NB4 (cell line): ENCODE measurements around the gene GRM8.
"Not testable (repeated sequence)": the region's sequence is repeated elsewhere in the genome, so short reads cannot be mapped to it uniquely, and the experiment has no call there.

Experiments used
- MAX ChIP-seq: IDR thresholded peaks from 2 replicates; pipeline ENCODE4 v1.6.1; 2011; ENCODE audit warnings: low read depth, low read length
- MYC ChIP-seq: IDR thresholded peaks from 2 replicates; pipeline ENCODE4 v1.6.1; 2011; ENCODE audit warnings: low read depth, low read length
- POLR2A ChIP-seq: IDR thresholded peaks from 2 replicates; pipeline ENCODE4 v1.6.1; 2011; ENCODE audit warnings: mild to moderate bottlenecking; ENCODE audit not compliant: insufficient read length; ENCODE audit errors: extremely low read depth
- TF ChIP-seq, protein P1 (sequence below): IDR thresholded peaks from one replicate; pipeline ENCODE4 v1.5.1; 2012; ENCODE audit warnings: low read depth, low read length

GRCh38 chr7:126911627-126912026 is 341.1 kb downstream of the GRM8 start:
- TF ChIP-seq MYC, POLR2A, MAX: not testable (repeated sequence)
- TF ChIP-seq, protein P1, sequence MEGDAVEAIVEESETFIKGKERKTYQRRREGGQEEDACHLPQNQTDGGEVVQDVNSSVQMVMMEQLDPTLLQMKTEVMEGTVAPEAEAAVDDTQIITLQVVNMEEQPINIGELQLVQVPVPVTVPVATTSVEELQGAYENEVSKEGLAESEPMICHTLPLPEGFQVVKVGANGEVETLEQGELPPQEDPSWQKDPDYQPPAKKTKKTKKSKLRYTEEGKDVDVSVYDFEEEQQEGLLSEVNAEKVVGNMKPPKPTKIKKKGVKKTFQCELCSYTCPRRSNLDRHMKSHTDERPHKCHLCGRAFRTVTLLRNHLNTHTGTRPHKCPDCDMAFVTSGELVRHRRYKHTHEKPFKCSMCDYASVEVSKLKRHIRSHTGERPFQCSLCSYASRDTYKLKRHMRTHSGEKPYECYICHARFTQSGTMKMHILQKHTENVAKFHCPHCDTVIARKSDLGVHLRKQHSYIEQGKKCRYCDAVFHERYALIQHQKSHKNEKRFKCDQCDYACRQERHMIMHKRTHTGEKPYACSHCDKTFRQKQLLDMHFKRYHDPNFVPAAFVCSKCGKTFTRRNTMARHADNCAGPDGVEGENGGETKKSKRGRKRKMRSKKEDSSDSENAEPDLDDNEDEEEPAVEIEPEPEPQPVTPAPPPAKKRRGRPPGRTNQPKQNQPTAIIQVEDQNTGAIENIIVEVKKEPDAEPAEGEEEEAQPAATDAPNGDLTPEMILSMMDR: not testable (repeated sequence)
